GM21786 (cell line): ENCODE data around the gene CSNK2A3.

ENCODE experiments used
- ATAC-seq: cut with Tn5 transposase; IDR thresholded peaks from one replicate; pipeline ENCODE4 v1.9.1; 2021; ENCODE audit not compliant: unreplicated experiment

Gene CSNK2A3

DNA sequence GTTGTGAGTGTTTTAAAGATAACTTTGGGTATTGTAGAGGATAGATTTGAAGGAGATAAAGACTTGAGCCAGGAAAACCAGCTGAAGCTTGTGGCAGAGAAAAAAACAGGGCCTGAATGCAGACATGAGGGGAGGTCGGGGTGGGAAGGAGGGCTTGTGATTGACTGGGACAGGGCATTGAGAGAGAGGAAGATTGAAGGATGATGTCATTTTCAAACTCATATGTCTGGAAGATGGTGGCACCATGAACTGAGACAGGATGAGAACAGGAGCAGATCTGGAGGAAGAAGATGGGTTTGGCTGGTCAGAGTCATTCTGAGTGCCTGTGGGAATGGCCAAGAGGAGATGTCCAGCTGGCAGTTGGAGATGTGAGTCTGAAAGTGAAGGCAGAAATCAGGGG lies 14.7 kb downstream of the CSNK2A3 start:
- no peak for ATAC-seq

DNA sequence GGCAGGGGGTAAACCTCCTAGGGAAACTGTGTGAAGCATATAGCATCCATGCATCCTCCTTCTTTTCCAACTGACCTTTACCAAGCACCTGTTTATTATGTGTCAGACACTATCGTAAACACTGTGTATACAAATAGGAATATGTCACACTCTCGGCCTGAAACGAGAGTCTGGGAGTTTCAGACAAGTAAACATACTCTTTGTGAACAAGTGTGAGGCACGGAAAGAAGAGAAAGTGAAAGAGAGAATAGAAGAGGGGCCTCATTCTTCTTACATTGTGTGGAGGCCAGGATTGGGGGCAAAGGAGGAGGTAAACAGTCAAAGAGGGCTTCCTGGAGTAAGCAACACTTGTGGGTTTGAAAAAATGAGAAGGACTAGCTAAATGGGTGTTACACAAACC lies 16.4 kb downstream of the CSNK2A3 start:
- ATAC-seq: no peak

DNA sequence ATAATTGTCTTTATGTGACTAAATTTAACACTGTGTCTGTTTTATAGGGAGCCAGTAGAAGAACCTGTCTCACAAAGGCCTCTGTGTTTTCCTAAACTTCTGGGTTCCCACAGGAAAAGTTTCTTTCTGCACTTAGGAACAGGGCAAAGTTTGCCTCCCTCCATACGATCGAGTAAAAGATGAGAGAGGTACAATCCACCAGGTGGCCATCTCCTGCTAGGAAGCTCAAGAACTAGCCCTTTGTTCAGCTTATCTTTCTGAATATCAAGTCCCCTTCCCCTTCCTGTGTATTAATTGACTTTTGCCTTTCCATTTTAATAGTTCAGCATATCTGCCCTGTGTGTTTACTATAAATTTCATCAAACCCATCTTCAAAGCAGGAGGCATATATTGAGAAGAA lies 18.0 kb downstream of the CSNK2A3 start:
- ATAC-seq: no peak

DNA sequence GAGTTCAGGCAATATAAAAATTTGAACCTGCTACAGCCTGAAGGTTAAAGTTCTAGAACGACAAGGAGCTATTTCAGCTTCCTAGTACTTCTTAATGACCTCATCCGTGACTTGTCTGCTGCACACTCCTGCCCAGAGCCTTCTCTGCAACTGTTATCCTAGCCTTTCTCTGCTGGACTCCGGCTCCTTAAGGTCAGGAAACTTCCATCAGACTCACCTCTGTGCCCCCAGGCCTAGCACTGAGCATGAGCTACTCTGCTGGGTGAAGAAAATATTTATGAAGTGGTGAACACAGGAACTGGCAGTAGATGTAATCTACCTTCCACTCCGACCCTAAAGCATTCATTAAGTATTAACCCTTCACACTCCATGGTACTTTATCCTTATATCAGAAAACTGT lies 18.4 kb downstream of the CSNK2A3 start:
- no peak for ATAC-seq

DNA sequence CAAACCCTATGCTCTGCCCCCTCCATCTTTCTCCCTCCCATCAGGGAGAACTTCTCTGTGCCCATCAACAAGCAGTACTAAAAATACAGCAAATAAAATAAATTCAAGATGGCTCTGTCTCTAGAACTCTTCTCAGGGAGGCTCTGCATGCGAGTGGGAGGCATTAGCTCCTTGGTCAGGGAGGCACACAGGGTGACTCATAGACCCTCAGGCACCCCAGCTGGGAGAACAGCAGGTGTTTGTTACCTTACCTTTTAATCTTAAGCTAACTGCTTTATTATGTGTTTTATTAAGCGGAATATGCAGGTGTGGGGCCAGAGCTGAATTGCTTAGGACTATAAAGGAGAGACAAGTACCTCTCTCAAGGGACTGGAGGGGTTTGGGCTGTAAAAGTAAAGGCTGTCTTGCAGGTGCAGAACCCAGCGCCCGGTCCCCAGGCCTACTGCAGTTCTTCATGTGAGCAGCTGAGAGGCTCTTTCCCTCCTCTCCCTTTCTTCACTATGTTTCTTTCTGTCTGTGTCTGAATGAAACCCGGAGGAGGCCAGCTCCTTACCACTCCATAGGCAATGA lies 20.8 kb downstream of the CSNK2A3 start:
- no peak for ATAC-seq

DNA sequence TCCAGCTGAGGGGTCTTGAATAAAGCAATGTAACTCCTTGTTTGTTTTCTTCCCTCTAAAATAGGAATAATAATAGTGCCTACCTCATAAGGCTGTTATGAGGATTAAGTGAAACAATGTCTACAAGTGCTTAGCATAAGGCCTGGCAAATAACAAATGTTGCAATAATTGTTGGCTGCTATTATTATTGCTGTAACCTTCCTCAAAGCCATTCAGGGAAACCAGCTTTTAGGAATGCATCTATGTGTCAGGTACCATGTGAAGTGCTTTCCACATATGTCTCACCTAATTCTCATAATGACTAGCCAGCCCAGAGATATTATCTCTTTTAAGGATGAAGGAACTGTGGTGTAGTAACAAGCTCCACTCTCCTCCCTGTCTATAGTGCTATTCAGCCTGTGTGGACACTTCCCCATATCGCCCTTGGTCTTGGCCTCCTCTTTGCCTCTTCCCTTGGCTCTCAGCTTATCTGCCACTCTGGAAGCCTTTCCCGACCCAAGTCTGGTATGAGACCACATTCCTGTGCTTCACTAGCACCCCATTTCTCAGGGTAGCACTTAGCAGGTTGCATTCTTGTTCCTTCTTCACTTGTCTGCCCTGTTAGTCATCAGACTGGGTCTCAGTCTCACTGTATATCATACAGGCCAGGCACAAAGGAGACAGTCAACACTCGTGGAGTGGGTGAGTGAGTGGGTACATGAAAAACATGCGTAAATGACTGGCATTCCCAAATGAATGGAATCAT lies 23.8 kb downstream of the CSNK2A3 start:
- no peak for ATAC-seq

DNA sequence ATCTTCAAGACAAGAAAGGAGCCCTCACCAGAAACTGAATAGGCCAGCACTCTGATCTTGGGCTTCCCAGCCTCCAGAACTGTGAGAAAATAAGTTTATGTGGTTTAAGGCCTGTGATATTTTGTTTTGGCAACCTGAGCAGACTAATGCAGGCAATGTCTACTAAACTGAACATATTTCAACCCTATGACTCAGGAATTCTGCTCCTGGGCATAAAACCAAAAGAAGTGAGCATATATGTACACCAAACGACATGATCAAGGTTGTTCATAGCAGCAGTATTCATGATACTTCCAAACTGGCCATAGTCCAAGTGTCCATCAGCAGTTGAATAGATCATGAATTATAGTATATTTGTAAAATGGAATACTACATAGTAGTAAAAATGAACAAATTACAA lies 29.0 kb downstream of the CSNK2A3 start:
- no peak for ATAC-seq

DNA sequence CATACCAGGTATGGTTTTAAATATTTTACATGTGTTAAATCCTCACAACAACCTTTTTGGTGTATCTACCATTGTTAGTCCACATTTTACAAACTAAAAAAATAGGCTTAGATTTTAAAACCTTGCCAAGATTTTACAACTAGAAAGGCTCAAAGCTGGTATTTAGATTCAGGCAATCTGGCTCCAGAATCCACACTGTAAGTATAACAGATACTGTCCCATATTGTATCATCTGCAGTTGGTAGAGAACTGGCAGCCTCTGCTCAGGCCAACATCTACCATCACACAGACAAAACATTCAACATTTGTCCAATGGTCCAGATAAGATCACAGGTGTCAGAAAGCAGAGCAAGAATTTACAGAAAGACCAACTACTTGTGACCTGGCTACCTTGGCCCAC lies 30.9 kb downstream of the CSNK2A3 start:
- ATAC-seq: no peak

DNA sequence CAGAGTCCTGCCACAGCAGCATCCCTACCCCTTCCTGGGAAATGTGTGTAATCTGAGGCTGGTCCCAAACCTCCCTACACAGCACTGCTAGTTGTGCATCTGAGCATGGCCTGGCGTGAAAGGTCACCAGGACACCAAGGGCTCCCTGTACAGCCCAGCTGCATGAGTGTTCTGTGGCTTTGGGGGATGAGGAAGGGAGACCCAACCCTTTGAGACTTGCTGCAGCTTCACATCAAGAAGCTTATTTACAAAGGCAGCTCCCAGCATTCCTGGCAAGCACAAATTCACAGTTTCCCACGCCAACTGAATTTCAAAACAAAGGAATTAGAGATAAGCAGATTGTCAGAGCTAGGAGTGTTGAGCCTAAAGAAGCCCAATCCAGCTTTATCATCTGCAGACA lies 32.2 kb downstream of the CSNK2A3 start:
- no peak for ATAC-seq

DNA sequence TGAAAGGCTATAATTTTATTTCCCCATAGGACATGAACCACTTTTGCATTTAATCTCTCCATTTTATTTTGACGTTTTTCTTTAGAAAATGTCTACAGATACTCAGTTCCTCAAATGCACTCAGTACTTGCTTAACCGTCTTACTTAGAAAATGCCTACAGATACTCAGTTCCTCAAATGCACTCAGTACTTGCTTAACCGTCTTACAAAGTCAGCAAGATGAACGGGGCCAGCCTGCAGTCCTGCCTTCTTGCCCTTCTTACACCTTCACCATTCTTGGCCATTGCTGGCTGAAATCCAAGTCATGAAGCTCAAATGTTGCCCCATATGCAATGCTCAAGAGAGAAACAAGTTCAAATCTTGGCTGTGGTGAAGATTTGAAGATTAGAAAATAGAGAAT lies 34.1 kb downstream of the CSNK2A3 start:
- ATAC-seq: no peak

DNA sequence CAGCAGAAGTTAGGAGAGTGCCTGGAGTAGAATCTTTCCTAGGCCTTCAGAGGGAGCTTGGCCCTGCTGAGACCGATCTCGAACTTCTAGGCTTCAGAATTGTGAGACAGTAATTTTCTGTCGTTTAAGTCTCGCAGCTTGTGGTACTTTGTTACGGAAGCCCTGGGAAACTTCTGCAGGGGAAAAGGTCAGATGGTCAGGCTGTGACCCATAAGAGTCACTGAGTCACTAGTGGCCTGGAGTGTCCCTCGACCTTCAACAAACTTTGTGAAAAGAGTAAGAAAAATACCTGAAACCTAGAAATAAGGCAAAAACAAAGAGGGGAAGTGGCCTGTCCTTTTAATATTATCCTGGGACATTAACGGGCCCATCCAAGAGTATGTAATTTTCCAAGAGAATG lies 34.6 kb downstream of the CSNK2A3 start:
- ATAC-seq: no peak

DNA sequence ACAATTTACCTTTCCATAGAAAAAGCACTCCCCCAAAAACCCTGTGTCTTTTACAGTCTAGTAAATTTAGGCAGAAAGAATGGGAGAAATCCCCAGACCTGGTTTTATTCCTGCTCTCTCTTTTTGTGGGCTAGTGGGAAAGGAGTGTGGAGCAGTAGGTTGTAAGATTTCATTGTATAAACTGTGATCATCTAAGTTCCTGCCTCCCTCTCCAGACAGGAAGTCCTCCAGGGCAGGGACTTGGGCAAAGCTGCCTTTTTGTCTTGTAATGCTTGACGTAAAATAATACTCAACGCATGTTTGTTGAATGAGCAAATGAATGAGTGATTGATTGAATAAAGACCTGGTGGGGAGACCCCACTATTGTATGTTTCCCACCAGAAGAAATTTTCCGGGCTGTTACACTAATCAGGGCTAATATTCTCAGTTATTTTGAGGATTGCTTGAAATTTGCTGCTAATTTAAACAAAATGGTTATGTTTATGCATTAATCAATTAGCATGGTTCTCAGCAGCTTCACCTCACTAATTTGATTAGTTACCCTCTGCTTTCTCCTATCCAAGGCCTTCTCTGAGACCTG lies 36.3 kb downstream of the CSNK2A3 start:
- no peak for ATAC-seq

DNA sequence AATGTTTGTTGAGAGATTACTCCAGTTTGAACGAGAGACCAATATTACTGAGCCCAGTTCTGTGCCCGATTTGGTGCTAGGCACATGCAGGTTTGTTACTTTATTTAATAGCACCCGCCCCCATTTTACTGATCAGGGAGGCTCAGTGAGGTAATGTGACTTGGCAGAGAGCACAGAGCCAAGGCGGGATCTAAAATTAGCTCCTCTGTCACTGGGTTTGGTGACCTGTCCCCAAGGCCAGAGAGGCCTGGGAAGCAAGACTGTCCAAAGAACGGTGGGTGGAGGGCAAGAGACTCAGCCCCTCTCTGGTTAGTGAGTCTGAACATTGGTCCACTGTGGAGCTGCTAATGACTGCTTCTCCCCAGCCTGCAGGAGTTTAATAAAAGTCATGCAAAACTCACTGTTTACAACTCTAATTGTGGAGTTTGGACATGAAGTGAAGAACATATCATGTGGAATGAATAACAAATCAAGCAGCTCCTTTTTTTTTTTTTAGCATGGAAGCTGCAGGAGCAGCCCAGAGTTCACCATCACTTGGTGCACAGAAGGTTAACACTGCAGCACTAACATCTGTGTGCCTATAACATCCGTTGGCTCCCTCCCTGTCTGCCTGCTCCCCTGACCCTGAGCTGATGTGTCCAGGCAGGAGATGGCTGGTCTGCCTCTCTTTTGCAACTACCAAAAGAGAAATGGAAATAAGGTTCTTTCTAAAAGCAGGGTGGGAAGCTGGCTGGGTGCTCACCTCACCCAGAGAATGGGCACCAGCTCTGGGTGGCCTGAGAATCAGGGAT lies 39.0 kb downstream of the CSNK2A3 start:
- ATAC-seq: no peak

DNA sequence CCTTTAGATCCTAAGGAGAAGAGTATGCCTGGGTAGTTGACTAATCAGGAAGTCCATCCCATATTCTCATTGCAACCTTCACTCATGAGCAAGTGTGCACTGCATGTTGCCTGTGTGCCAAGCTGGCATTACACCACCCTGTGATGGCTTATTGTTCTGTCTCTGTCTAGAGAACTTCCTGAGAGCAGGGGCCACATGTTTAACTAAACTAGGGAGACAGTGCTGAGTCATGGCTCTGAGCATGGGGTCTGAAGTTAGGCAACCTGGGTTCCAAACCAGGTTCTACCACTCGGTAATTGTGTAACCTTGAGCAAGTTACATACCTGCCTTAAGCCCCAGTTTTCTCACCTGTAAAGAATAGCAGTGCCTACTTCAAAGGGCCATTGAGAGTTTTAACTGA lies 39.6 kb downstream of the CSNK2A3 start:
- ATAC-seq: no peak

DNA sequence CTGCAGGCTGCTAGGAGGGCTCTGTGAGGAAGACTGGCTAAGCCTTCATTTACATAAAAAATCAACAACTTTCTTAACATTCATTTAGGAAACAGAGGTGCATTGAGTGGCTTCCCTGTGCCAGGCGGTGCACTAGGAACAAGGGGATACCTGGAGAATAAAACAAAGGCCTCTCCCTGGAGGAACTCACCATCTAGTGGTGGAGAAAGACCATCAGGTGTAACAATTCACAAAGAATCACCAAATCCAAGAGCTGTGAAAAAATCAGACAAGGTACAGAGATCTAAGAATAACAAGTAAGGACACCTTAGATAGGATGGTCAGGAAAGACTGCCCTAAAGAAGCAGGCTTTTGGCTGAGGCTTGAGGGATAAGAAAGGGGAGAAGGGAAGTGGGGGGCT lies 40.3 kb downstream of the CSNK2A3 start:
- ATAC-seq: no peak

DNA sequence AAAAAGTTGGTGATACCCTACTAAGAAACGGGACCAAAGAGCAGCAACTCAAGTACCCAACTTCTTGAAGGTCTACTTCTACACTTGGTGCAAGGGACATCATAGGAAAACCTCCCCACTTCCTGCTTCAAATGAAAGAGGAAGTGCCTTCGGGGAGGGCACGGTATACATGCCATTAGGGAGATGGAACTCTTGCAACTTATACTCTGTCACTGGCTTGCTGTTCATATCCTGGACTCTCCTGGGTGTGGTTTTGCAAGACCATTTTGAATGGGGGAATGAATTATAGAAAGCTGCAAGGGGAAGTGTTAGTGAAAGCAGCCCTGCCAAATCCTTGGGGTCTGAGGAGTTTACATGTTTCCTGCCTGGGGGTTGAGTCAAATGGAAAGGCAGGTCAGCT lies 41.9 kb downstream of the CSNK2A3 start:
- ATAC-seq: no peak

DNA sequence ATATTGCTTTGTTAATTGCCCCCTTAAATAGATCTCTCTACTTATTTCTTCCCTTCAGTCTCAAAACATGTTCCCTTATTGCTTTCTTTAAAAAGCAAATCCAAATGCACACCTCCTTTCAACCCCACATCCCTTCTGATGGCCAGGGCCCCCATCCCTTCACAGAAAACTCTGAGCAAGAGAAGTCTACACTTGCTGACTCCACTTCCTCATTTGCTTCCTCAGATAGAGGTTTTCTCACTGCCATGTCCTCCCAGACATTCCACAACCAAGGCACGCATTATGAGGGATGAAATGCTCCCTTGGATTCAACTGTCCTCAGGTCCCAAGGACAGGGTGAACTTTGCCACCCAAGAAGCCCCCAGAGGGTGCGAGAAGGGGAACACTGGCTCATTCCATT lies 43.1 kb downstream of the CSNK2A3 start:
- no peak for ATAC-seq

DNA sequence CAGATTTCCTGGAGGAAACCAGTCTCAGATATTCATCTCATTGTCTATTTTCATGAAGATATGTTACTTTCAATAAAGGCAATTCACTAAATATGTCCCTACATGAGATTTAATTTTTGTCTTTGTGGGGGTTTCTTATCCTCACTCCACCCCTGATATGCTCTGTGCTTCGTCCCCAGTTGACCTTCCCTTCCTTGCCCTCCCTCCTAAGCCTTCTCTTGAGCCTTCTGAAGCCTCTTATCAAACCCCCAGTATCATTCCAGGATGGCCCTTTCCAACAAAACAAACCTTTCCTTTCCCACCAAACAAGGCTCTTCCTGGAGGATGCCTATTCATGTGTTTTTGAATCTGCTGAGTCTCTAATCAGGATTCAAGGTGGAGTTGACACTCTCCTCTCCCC lies 44.8 kb downstream of the CSNK2A3 start:
- no peak for ATAC-seq

DNA sequence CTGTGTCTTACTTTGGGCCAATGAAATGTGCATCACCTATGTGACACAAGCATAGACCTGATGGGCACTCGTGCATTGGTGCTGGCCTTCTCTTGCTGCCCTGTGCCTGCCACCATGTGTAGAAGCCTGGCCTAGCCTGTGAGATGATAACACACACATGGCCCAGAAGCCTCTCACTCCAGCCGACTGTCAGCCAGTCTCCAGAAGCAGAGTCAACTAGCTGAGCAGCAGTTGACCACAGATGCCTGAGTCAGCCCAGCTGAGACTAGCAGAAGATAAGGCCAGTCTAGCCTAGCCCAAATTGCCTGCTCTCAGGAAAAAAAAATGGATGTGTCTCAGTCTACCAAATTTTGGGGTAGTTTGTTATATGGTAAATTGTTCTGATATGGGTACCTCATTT lies 46.2 kb downstream of the CSNK2A3 start:
- ATAC-seq: no peak

DNA sequence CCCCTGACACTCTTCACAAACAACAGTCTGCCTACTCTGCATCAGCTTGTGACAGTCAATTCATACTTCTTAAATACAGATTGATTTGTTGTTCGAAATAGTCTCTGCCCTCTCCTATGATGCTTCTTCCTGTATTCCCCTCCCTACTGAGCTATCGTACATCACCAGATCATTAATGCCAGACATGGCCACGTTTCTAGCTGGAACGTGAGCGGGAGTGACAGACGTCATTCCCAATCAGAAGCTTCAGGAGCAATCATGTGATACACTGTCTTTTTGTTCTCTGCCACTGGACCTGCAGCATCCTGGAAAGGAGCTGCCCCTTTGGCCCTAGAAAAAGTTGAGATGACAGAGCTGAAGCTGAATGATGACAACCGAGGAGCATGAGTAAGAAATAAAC lies 48.5 kb downstream of the CSNK2A3 start:
- ATAC-seq: no peak

DNA sequence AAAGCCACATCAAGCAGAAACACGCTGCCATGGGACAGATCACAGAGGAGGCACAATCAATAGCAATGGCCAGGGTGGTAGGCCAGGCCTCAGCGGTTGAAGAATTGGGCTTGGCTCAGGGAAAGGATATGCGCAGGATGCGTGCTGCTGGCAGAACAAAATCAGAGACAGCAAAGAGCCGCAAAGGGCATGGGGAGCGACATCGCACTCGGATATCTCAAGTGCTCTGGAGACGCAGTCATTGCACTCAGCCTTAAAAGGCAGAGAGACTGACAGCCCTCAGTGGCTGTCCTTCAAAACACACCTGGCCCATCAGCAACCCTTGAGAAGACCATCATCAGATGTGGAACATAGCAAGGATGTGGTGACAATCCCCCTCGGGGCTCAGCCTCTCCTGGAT lies 50.5 kb downstream of the CSNK2A3 start:
- ATAC-seq: no peak
